A673 (cell line): ENCODE data around the gene ELOB. TPM values are rescaled to one million over a fixed set of nuclear protein-coding genes. Genes with fewer than 3 reads are reported as not detected.

ENCODE experiments used
- BruUV-seq: library from RNA; stranded (reverse); fragments of 400-500 nt; replicated peaks from 2 replicates; lab custom pipeline; 2021; lab: Mats Ljungman, UMichigan
- CTCF ChIA-PET: fragments of 300-600 bp; sonication (Branson Sonifier 250); formaldehyde crosslinking; loops from one replicate; lab custom pipeline; 2022; ENCODE audit warnings: antibody characterized with exemption; lab: Charles Lee
- POLR2A ChIA-PET: fragments of 300-600 bp; sonication (Branson Sonifier 250); formaldehyde crosslinking; loops from one replicate; lab custom pipeline; 2022; ENCODE audit warnings: antibody characterized with exemption; ENCODE audit not compliant: low non-redundant PET; lab: Charles Lee
- DNase-seq: peaks from one replicate; pipeline ENCODE4 v3.0.0-alpha.2; 2015; ENCODE audit warnings: low spot score
- H3K27ac ChIP-seq: fragments of 200-600 bp; sonication (generic); 2 replicates; pipeline ENCODE4 v1.5.1; 2016; ENCODE audit warnings: mixed run types, low read depth, mild to moderate bottlenecking, mixed read lengths, antibody characterized with exemption, low read length; ENCODE audit not compliant: poor library complexity, severe bottlenecking
- H3K27me3 ChIP-seq: fragments of 200-600 bp; sonication (generic); replicated peaks from 2 replicates; pipeline ENCODE4 v1.6.1; 2017; ENCODE audit warnings: mixed run types, low read depth, mild to moderate bottlenecking, mixed read lengths, antibody characterized with exemption, low read length; ENCODE audit not compliant: insufficient read depth, poor library complexity
- H3K36me3 ChIP-seq: fragments of 200-600 bp; sonication (generic); 2 replicates; pipeline ENCODE4 v1.6.1; 2016; ENCODE audit warnings: mixed run types, mild to moderate bottlenecking, mixed read lengths, antibody characterized with exemption, low read length; ENCODE audit not compliant: insufficient read depth, poor library complexity, severe bottlenecking
- H3K4me1 ChIP-seq: fragments of 200-600 bp; sonication (generic); 2 replicates; pipeline ENCODE4 v1.6.1; 2017; ENCODE audit warnings: mixed run types, mild to moderate bottlenecking, mixed read lengths, antibody characterized with exemption, low read length; ENCODE audit not compliant: insufficient read depth, poor library complexity, severe bottlenecking
- H3K4me3 ChIP-seq: fragments of 200-600 bp; sonication (generic); 2 replicates; pipeline ENCODE4 v1.5.1; 2016; ENCODE audit warnings: low read depth, mixed run types, mild to moderate bottlenecking, mixed read lengths, low read length; ENCODE audit not compliant: poor library complexity, severe bottlenecking
- H3K9me3 ChIP-seq: fragments of 200-600 bp; sonication (generic); 2 replicates; pipeline ENCODE4 v1.6.1; 2016; ENCODE audit warnings: mixed run types, low read depth, mild to moderate bottlenecking, mixed read lengths, antibody characterized with exemption, low read length; ENCODE audit not compliant: poor library complexity, severe bottlenecking
- EZH2 ChIP-seq: fragments of 200-600 bp; sonication (generic); IDR thresholded peaks from 2 replicates; pipeline ENCODE4 v1.6.1; 2017; ENCODE audit warnings: borderline replicate concordance, low read depth, mild to moderate bottlenecking, mixed read lengths, antibody characterized with exemption, low read length; ENCODE audit not compliant: poor library complexity, severe bottlenecking
- intact Hi-C: fragments of 100-400 bp; cut with micrococcal nuclease; formaldehyde crosslinking; loops from one replicate; pipeline ENCODE4 v1.10.0; 2022; ENCODE audit not compliant: unreplicated experiment
- total RNA-seq: library from RNA; stranded (reverse); gene quantifications from 2 replicates; pipeline ENCODE4 v1.2.3, GENCODE V29; 2021
- TF ChIP-seq, protein P1 (sequence below): fragments of 300-800, 200-600 bp; sonication (generic); conservative IDR thresholded peaks from 2 replicates; pipeline ENCODE4 v1.5.1; 2017; ENCODE audit warnings: low read depth, mild to moderate bottlenecking, antibody characterized with exemption, low read length, moderate library complexity, mixed read lengths

Gene ELOB
- total RNA-seq, 1 experiment from 2014 or later, result 188 TPM

DNA sequence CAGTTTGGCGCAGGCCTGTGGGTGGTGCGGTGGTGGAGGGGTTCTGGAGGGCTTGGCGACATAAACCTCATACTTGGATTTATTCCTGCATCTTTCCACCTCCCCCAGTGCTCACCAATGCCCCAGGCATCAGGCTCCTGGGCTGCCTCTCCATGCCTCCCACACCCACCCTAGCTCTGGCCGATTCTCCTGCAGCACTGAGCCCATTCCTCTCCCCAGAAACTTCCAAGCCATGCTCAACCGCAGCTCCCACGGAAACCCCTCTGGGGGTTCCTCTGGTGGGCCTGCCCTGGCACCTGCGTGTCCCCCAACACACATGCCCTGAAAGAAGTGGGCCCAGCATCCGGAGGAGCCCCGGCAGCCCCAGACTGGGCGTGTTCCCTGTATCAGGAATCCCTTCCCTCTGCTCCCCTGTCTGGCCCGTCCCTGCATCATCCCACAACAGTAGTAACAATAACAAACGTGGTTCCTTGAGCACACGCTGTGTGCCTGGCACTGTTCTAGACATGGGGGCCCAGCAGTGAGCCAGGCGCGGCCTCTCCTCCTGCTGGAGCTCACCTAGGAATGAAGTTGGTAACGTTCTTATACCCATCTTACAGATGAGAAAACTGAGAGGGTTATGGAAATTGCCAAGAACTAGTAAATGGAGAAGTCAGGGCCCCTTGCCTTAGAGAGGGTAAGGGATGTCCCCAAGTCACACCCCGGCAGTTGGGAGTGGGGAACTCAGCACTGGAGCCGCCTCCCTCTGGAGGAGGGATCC is 42.3 kb upstream of the ELOB start:
- TF ChIP-seq, protein P1, sequence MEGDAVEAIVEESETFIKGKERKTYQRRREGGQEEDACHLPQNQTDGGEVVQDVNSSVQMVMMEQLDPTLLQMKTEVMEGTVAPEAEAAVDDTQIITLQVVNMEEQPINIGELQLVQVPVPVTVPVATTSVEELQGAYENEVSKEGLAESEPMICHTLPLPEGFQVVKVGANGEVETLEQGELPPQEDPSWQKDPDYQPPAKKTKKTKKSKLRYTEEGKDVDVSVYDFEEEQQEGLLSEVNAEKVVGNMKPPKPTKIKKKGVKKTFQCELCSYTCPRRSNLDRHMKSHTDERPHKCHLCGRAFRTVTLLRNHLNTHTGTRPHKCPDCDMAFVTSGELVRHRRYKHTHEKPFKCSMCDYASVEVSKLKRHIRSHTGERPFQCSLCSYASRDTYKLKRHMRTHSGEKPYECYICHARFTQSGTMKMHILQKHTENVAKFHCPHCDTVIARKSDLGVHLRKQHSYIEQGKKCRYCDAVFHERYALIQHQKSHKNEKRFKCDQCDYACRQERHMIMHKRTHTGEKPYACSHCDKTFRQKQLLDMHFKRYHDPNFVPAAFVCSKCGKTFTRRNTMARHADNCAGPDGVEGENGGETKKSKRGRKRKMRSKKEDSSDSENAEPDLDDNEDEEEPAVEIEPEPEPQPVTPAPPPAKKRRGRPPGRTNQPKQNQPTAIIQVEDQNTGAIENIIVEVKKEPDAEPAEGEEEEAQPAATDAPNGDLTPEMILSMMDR, result no peak
- no peak for TF ChIP-seq EZH2
- Histone ChIP-seq H3K4me3 (no peak overlapping the region), H3K36me3 (no peaks in the 10 kb centered on the region), H3K4me1 (no peaks in the 10 kb centered on the region), H3K9me3 (no peaks in the 10 kb centered on the region), H3K27me3 (no peaks in the 10 kb centered on the region), H3K27ac (no peak overlapping the region)
- DNase-seq, result no peak
- intact Hi-C loops, result no loop called here
- ChIA-PET CTCF (no interaction called here), POLR2A (interaction anchor here (0.5 kb wide), 1 partner anchor 558 kb away, joined by 6 read pairs; no protein-coding TSS in a partner anchor)
- BruUV-seq, result no TSS peak

DNA sequence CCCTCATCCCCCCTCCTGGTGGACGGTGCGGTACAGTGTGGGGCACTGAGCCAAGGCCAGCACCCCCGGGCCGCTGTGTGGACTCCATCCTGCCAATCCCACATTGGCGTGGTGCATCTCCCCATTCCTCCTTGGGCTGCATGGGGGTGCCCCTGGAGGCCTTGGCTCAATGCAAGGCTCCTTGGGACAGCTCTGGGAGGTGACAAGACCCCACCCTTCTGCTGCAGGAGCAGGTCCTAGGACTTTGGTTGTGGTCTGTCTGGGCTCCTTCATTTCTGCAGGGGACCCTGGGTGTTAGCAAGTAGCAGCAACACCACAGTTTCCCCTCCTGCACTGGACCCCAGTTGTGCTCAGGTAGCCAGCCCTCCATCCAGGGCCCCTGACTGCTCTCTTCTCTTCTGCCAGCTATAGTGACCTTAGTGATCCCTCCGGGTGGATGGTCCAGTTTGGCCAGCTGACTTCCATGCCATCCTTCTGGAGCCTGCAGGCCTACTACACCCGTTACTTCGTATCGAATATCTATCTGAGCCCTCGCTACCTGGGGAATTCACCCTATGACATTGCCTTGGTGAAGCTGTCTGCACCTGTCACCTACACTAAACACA is 41.3 kb upstream of the ELOB start:
- Histone ChIP-seq H3K27ac (no peak overlapping the region), H3K36me3 (no peaks in the 10 kb centered on the region), H3K9me3 (no peaks in the 10 kb centered on the region), H3K27me3 (no peaks in the 10 kb centered on the region), H3K4me3 (no peak overlapping the region), H3K4me1 (no peaks in the 10 kb centered on the region)
- BruUV-seq, result no TSS peak
- ChIA-PET CTCF (no interaction called here), POLR2A (no interaction called here)
- TF ChIP-seq EZH2, result no peak
- TF ChIP-seq, protein P1, result no peak
- DNase-seq, result no peak
- intact Hi-C loops, result no loop called here

DNA sequence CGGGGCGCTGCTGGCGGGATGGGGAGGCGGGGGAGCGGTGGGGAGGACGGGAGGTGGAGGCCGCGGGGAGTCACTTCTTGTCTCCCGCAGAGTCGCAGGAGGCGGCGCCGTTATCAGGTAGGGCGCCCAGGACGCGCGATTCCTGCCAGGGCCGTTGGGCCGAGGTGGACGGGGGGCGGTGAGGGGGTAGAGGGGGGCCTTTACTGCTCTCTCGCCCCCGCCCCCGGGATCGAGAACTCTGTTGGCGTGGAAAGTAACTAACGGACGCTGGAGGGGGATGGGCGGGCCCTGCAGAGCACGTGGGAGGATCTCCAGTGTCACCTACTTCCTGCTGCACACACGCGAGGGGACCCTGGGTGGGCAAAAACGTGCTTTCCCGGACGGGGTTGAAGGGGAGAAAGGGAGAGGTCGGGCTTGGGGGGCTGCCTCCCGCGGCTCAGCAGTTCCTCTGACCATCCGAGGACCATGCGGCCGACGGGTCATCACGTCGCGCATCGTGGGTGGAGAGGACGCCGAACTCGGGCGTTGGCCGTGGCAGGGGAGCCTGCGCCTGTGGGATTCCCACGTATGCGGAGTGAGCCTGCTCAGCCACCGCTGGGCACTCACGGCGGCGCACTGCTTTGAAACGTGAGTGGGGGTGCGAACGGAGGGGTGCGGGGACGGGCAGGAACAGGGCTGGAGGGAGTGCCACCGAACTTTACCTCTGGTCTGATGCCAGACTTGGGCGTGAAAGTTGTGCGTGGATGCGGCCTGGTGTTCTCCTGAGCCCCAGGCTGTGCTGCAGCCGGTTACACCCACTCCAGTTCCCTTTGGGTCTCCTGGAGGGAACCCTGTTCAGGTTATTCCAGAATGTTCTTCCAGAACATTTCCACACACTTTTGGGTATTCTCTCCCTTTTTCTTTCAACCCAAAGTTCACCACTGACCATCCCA is 40.5 kb upstream of the ELOB start:
- POLR2A ChIA-PET, result no interaction called here
- Histone ChIP-seq H3K4me3 (no peak overlapping the region), H3K27me3 (no peaks in the 10 kb centered on the region), H3K36me3 (no peaks in the 10 kb centered on the region), H3K4me1 (no peaks in the 10 kb centered on the region), H3K27ac (no peak overlapping the region), H3K9me3 (no peaks in the 10 kb centered on the region)
- no peak for DNase-seq
- TF ChIP-seq EZH2, result no peak
- TF ChIP-seq, protein P1, result no peak
- CTCF ChIA-PET, result no interaction called here
- intact Hi-C loops, result no loop called here
- no TSS peak for BruUV-seq
